ENCODE results near the gene PHTF2. TPM values are rescaled to one million over a fixed set of nuclear protein-coding genes. Genes with fewer than 3 reads are reported as not detected.

The PHTF2 gene
- polyA plus RNA-seq, 1 donor (not counting 4 experiments of a cell fraction or from before 2014, with no cell fraction given), result 24.1 TPM

- H3K9ac ChIP-seq (ENCODE audit: control insufficient read depth, extremely low read depth, insufficient read depth, low read length), result no peak overlapping the region
- no peaks in the 10 kb centered on the region for H3K9me3 ChIP-seq (ENCODE audit: control insufficient read depth, low read depth, low read length)
- no peaks in the 10 kb centered on the region for H3K9me1 ChIP-seq (ENCODE audit: control insufficient read depth, extremely low read depth, insufficient read depth, low read length)
- H2AFZ ChIP-seq (ENCODE audit: control insufficient read depth, low read length), result no peak overlapping the region
- dilution Hi-C loops (cut with MboI; ENCODE audit: extremely low pct_ligation_motif_present, low sequenced_read_pairs), result no loop called here
- DNase-seq (ENCODE audit: low read depth, low spot score) (no peak), FAIRE-seq (no peak)
- no peaks in the 10 kb centered on the region for H3K4me1 ChIP-seq (ENCODE audit: control insufficient read depth, extremely low read depth, insufficient read depth, low read length)
- H4K20me1 ChIP-seq (ENCODE audit: control insufficient read depth, extremely low read depth, insufficient read depth, low read length), result no peaks in the 10 kb centered on the region
- no peak overlapping the region for H3K27ac ChIP-seq (ENCODE audit: control insufficient read depth, insufficient read depth, low read length)
- no peak overlapping the region for H3K4me2 ChIP-seq (ENCODE audit: control insufficient read depth, extremely low read depth, insufficient read depth, low read depth, low read length)
- H3K36me3 ChIP-seq (ENCODE audit: control insufficient read depth in 2 of 2, extremely low read depth in 1 of 2, insufficient read depth in 2 of 2, low read length in 2 of 2), result no peaks in the 10 kb centered on the region
- no peak overlapping the region for H3K4me3 ChIP-seq (ENCODE audit: control insufficient read depth in 2 of 3, extremely low read depth in 1 of 3, insufficient read depth in 2 of 3, low read depth in 1 of 3, low read length in 3 of 3)
- H3K27me3 ChIP-seq (ENCODE audit: control insufficient read depth, extremely low read depth, insufficient read depth, low read length), result no peaks in the 10 kb centered on the region
- no peak for TF ChIP-seq EZH2 (IDR thresholded peaks at IDR 0.05; ENCODE audit: low read length)
- TF ChIP-seq CTCF (optimal IDR thresholded peaks at IDR 0.05 in 1 of 3, IDR thresholded peaks at IDR 0.05 in 1 of 3, conservative IDR thresholded peaks at IDR 0.05 in 1 of 3; ENCODE audit: extremely low read depth in 1 of 3, insufficient read depth in 2 of 3, low read length in 3 of 3), result no peak
- H3K79me2 ChIP-seq (ENCODE audit: control insufficient read depth, insufficient read depth, low read length), result no peaks in the 10 kb centered on the region
Measured at GRCh38 chr7:77908664-77909063, 110.1 kb downstream of the PHTF2 start.

- H3K4me3 ChIP-seq (ENCODE audit: control insufficient read depth in 2 of 3, extremely low read depth in 1 of 3, insufficient read depth in 2 of 3, low read depth in 1 of 3, low read length in 3 of 3), result no peak overlapping the region
- H3K27ac ChIP-seq (ENCODE audit: control insufficient read depth, insufficient read depth, low read length), result no peak overlapping the region
- no peaks in the 10 kb centered on the region for H4K20me1 ChIP-seq (ENCODE audit: control insufficient read depth, extremely low read depth, insufficient read depth, low read length)
- H3K4me2 ChIP-seq (ENCODE audit: control insufficient read depth, extremely low read depth, insufficient read depth, low read depth, low read length), result no peak overlapping the region
- no peaks in the 10 kb centered on the region for H3K9me3 ChIP-seq (ENCODE audit: control insufficient read depth, low read depth, low read length)
- H3K9me1 ChIP-seq (ENCODE audit: control insufficient read depth, extremely low read depth, insufficient read depth, low read length), result no peaks in the 10 kb centered on the region
- TF ChIP-seq CTCF (optimal IDR thresholded peaks at IDR 0.05 in 1 of 3, IDR thresholded peaks at IDR 0.05 in 1 of 3, conservative IDR thresholded peaks at IDR 0.05 in 1 of 3; ENCODE audit: extremely low read depth in 1 of 3, insufficient read depth in 2 of 3, low read length in 3 of 3), result peak in 2 of 3 experiments; percentile 19 to 28
- no peak for TF ChIP-seq EZH2 (IDR thresholded peaks at IDR 0.05; ENCODE audit: low read length)
- H3K36me3 ChIP-seq (ENCODE audit: control insufficient read depth in 2 of 2, extremely low read depth in 1 of 2, insufficient read depth in 2 of 2, low read length in 2 of 2), result no peaks in the 10 kb centered on the region
- no peak for DNase-seq (ENCODE audit: low read depth, low spot score)
- no peaks in the 10 kb centered on the region for H3K79me2 ChIP-seq (ENCODE audit: control insufficient read depth, insufficient read depth, low read length)
- no peaks in the 10 kb centered on the region for H3K27me3 ChIP-seq (ENCODE audit: control insufficient read depth, extremely low read depth, insufficient read depth, low read length)
- no peak overlapping the region for H3K9ac ChIP-seq (ENCODE audit: control insufficient read depth, extremely low read depth, insufficient read depth, low read length)
- FAIRE-seq, result no peak
- no peak overlapping the region for H2AFZ ChIP-seq (ENCODE audit: control insufficient read depth, low read length)
- no peaks in the 10 kb centered on the region for H3K4me1 ChIP-seq (ENCODE audit: control insufficient read depth, extremely low read depth, insufficient read depth, low read length)
- dilution Hi-C loops (cut with MboI; ENCODE audit: extremely low pct_ligation_motif_present, low sequenced_read_pairs), result no loop called here
Measured at GRCh38 chr7:77910124-77910523, 111.6 kb downstream of the PHTF2 start.
